ENCODE results near the gene FNDC3B. TPM values are rescaled to one million over a fixed set of nuclear protein-coding genes. Genes with fewer than 3 reads are reported as not detected.

FNDC3B gene
- total and polyA plus RNA-seq, 2 of the 8 experiments (the other 6 are each of a cell fraction or from before 2014, with no cell fraction given), result 14.1 to 44.4 TPM

GRCh38 chr3:172132721-172133311 lies 93.4 kb downstream of the FNDC3B start:
- Histone ChIP-seq H2BK5ac (ENCODE audit: low read depth, low read length) (no peak overlapping the region), H3K27me3 (replicated peaks in 1 of 4; ENCODE audit: control insufficient read depth in 3 of 4, extremely low read depth in 1 of 4, insufficient read depth in 3 of 4, low read length in 3 of 4) (no peaks in the 10 kb centered on the region), H2BK12ac (ENCODE audit: low read depth, low read length) (no peak overlapping the region), H2AK5ac (ENCODE audit: low read depth, low read length) (no peak overlapping the region), H3K18ac (ENCODE audit: extremely low read depth, low read length) (no peak overlapping the region), H3K4me3 (ENCODE audit: extremely low read depth in 1 of 4, insufficient read depth in 2 of 4, low read depth in 3 of 4, low read length in 4 of 4) (no peak overlapping the region), H3K4me1 (replicated peaks in 1 of 4; ENCODE audit: control insufficient read depth in 3 of 4, insufficient read depth in 4 of 4, low read length in 3 of 4) (peaks cover 3 to 12% (median 9%) of the 10 kb centered on the region in 4 experiments), H3K23me2 (ENCODE audit: low read depth, low read length) (no peaks in the 10 kb centered on the region), H4K91ac (replicated peaks; ENCODE audit: insufficient read length, low read length) (no peak overlapping the region), H2BK120ac (replicated peaks; ENCODE audit: low read depth, low read length) (no peak overlapping the region), H3K14ac (ENCODE audit: insufficient read length) (no peak overlapping the region), H2BK15ac (ENCODE audit: low read length) (no peak overlapping the region), H2AFZ (ENCODE audit: low read length) (no peak overlapping the region), H3K9ac (replicated peaks in 1 of 4; ENCODE audit: extremely low read depth in 1 of 4, low read depth in 3 of 4, low read length in 3 of 4) (no peak overlapping the region), H3K27ac (ENCODE audit: low read depth, low read length) (no peak overlapping the region), H2BK20ac (ENCODE audit: low read length) (no peak overlapping the region), H3K79me2 (ENCODE audit: control insufficient read depth in 1 of 2, insufficient read depth in 2 of 2, low read length in 2 of 2) (peaks cover 0 to 43% of the 10 kb centered on the region in 2 experiments; a peak in 3 of 4 replicates), H3K4me2 (ENCODE audit: insufficient read depth in 1 of 2, low read depth in 2 of 2, low read length in 2 of 2) (no peak overlapping the region), H4K5ac (ENCODE audit: insufficient read length, low read depth, low read length) (no peak overlapping the region), H3K36me3 (ENCODE audit: control insufficient read depth in 2 of 4, insufficient read depth in 4 of 4, low read length in 3 of 4) (peaks cover 0 to 3% (median 1%) of the 10 kb centered on the region in 4 experiments; a peak in 3 of 8 replicates), H3K9me3 (ENCODE audit: insufficient read depth in 2 of 2, low read depth in 1 of 2, low read length in 1 of 2) (no peaks in the 10 kb centered on the region), H3K23ac (ENCODE audit: insufficient read length) (no peak overlapping the region), H4K8ac (ENCODE audit: extremely low read depth, insufficient read depth, low read length) (no peak overlapping the region), H3K4ac (replicated peaks; ENCODE audit: insufficient read length, low read depth, low read length) (no peak overlapping the region), H3K79me1 (ENCODE audit: low read depth, low read length) (peaks cover 2% of the 10 kb centered on the region; the same call in 1 of the 2 replicates), H3K56ac (replicated peaks; ENCODE audit: insufficient read length, low read depth, low read length) (no peak overlapping the region), H4K20me1 (replicated peaks in 1 of 2; ENCODE audit: control insufficient read depth in 1 of 2, insufficient read depth in 2 of 2, low read length in 2 of 2) (no peaks in the 10 kb centered on the region)
- no peak for DNase-seq (ENCODE audit: low read depth in 1 of 2, low spot score in 2 of 2)
- ChIA-PET CTCF (ENCODE audit: partially characterized antibody) (no interaction called here), POLR2A (ENCODE audit: partially characterized antibody) (no interaction called here)
- FAIRE-seq, result no peak
- 90% methylated on average over 3 of the region's 3 CpGs; no CpG with 5 or more reads in 1 of the 2 experiments for WGBS, 2 experiments (ENCODE audit: extremely low coverage in 1 of 2, insufficient coverage in 1 of 2, insufficient read length in 1 of 2, insufficient replicate concordance in 2 of 2, low coverage in 1 of 2, low lambda C conversion rate in 2 of 2, missing lambda C conversion rate in 1 of 2)
- no peak for TF ChIP-seq FOSL1 (IDR thresholded peaks at IDR 0.05; ENCODE audit: insufficient read depth, low read depth, low read length)
